Astrocyte of the spinal cord (primary cell): ENCODE results near the gene ZSWIM9.
A peak's percentile ranks its signal among the peaks of the same experiment; 100 is the strongest.

Experiments used
- DNase-seq: peaks from one replicate; pipeline ENCODE4 v3.0.0; 2011; ENCODE audit warnings: low read depth, low spot score
- H3K4me3 ChIP-seq: 2 replicates; pipeline ENCODE4 v1.5.1; 2011; ENCODE audit warnings: low read depth, mild to moderate bottlenecking, low read length, moderate library complexity
- in situ Hi-C: cut with HindIII; loops from 2 replicates; pipeline ENCODE4 v1.10.0; 2017; ENCODE audit warnings: low sequenced_read_pairs
- TF ChIP-seq, protein P1 (sequence below): IDR thresholded peaks from 2 replicates; pipeline ENCODE4 v1.5.1; 2012; ENCODE audit warnings: low read depth, mild to moderate bottlenecking, low read length, inconsistent platforms

The ZSWIM9 gene

DNA sequence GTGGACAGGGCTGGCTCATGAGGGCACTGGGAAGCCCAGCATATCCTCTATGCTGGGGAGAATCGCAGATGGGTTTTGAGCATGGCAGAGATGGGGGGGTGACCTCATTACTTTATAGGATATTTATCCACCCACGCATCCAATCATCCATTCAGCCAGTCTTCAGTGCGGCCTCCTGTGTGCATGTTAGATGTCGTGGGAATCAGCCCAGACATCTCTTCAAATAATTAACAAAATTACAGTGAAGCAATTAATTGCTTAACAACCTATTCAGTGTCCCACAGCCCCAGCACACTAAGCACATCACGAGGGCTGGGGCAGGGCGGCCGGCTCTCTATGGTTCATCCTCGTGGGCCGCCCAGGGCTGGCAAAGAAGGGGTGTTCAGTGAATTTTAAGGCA lies 21.9 kb upstream of the ZSWIM9 start:
- DNase-seq, result no peak
- TF ChIP-seq, protein P1, sequence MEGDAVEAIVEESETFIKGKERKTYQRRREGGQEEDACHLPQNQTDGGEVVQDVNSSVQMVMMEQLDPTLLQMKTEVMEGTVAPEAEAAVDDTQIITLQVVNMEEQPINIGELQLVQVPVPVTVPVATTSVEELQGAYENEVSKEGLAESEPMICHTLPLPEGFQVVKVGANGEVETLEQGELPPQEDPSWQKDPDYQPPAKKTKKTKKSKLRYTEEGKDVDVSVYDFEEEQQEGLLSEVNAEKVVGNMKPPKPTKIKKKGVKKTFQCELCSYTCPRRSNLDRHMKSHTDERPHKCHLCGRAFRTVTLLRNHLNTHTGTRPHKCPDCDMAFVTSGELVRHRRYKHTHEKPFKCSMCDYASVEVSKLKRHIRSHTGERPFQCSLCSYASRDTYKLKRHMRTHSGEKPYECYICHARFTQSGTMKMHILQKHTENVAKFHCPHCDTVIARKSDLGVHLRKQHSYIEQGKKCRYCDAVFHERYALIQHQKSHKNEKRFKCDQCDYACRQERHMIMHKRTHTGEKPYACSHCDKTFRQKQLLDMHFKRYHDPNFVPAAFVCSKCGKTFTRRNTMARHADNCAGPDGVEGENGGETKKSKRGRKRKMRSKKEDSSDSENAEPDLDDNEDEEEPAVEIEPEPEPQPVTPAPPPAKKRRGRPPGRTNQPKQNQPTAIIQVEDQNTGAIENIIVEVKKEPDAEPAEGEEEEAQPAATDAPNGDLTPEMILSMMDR, result no peak
- H3K4me3 ChIP-seq, result no peak overlapping the region
- in situ Hi-C loops, result no loop called here

DNA sequence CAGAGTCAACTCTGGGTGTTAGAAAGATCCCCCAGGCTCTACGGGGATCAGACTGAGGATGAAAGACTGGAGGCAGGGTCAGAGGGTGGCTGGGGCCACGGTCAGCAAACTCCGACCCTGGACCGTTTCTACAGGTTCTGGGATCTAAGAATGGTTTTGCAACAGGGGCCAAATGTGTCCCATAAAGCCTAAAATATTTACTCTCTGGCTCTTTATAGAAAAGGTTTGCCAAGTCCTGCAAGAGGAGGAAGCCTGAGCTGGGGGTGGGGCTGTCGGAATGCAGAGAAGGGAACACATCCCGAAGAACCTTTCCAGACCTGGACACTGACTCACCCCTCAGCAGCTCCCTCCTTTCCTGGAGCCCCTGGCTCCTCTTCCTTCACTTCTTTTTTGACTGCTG lies 21.1 kb upstream of the ZSWIM9 start:
- no peak overlapping the region for H3K4me3 ChIP-seq

GRCh38 chr19:48152551-48152950 lies 17.9 kb upstream of the ZSWIM9 start:
- TF ChIP-seq, protein P1, result peak; percentile 67
- peak; percentile 81 for DNase-seq
- H3K4me3 ChIP-seq, result no peak overlapping the region
- in situ Hi-C loops, result no loop called here

More for the DNA sequence above, 21.1 kb upstream of the ZSWIM9 start:
- TF ChIP-seq, protein P1, result no peak
- in situ Hi-C loops, result no loop called here
- DNase-seq, result no peak

DNA sequence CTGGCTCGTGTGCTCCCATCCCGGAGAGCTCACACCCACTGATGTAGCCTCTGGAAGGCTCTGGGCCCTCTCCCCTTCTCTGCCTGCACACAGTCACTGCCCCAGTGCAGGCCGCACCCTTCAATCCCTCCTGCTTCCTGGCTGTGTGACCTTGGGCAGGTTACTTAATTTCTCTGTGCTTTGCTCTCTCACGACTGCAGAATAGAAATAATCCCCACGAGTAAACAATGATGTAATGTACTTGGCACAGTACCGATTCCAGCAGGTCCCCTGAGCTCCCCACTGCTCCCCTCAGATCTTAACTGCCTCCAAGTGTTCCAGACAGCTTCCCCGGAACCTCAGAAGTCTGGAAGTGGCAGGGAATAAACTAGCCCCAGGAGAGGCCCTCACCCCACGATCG lies 16.5 kb upstream of the ZSWIM9 start:
- DNase-seq, result no peak
- H3K4me3 ChIP-seq, result no peak overlapping the region
- in situ Hi-C loops, result no loop called here
- TF ChIP-seq, protein P1, result no peak

DNA sequence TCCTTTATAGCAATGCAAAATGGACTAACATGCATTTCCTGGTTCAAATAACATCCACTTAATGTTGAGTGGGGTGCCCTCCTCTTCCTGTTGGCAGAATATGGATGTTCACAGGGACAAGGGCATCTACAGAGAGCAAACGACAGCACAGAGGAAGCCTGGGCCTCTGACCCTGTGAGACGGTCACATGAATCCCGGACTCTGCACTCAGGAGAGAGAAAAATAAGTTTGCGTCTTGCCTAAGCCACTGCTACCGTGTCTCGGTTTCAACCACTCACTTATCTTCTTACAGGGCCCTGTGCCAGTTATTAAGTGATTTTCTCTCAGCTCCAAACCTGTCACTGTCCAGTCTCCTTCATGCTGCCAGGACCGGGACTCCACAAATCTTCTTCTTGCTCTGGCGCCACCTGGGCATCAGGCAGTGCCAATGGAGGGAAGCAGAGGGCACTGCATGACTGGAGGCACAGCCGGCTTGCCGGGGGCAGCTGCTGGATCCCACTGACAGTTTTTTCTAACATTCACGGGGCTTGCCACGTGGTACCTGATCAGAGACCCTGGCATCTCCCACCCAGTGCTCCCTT lies 12.2 kb upstream of the ZSWIM9 start:
- TF ChIP-seq, protein P1, result no peak
- in situ Hi-C loops, result no loop called here
- DNase-seq, result no peak
- H3K4me3 ChIP-seq, result no peak overlapping the region

GRCh38 chr19:48168689-48169088 lies 1.8 kb upstream of the ZSWIM9 start:
- TF ChIP-seq, protein P1, result no peak
- no peak overlapping the region for H3K4me3 ChIP-seq
- in situ Hi-C loops, result no loop called here
- no peak for DNase-seq

- in situ Hi-C loops, result no loop called here
- DNase-seq, result peak; percentile 60
- peak overlapping the region; percentile 86 for H3K4me3 ChIP-seq
- TF ChIP-seq, protein P1, result no peak
Observed at GRCh38 chr19:48169578-48169938, 922 bp upstream of the ZSWIM9 start.
